Motor neuron (in vitro differentiated cells): ENCODE measurements around the gene TUBGCP6. TPM values are rescaled to one million over a fixed set of nuclear protein-coding genes. Genes with fewer than 3 reads are reported as not detected.

ENCODE experiments used
- ATAC-seq, 8 experiments: fragments of 200-7000 bp; cut with Tn5 transposase; replicated peaks in 6 of 8; 2 replicates each; pipeline ENCODE4 v1.8.0; 2021; ENCODE audit warnings: mild to moderate bottlenecking in 8 of 8, moderate library complexity in 8 of 8
- H3K27ac ChIP-seq, 2 donors: fragments of 250-450 bp; sonication (Bioruptor Pico); 2 replicates each; pipeline ENCODE4 v1.9.0; 2021; ENCODE audit warnings: antibody characterized with exemption in 2 of 2, mild to moderate bottlenecking in 2 of 2, moderate library complexity in 1 of 2
- H3K4me1 ChIP-seq, 2 donors: fragments of 250-450 bp; sonication (Bioruptor Pico); replicated peaks in 1 of 2; 2 replicates each; pipeline ENCODE4 v1.6.1; 2021; ENCODE audit warnings: antibody characterized with exemption in 2 of 2, mild to moderate bottlenecking in 2 of 2, moderate library complexity in 1 of 2
- H3K4me3 ChIP-seq, 5 donors: fragments of 250-450 bp; sonication (Bioruptor Pico); 2 replicates each; pipeline ENCODE4 v1.9.0; 2021; ENCODE audit warnings: antibody characterized with exemption in 5 of 5, mild to moderate bottlenecking in 5 of 5, moderate library complexity in 4 of 5
- WGBS, 10 experiments: fragments of 450-650 bp; shearing (Covaris generic); methylation state at CpG; one replicate each; pipeline ENCODE4 v1.0.0; 2022; 5-methylcytosine and 5-hydroxymethylcytosine counted together
- in situ Hi-C, 9 experiments: fragments of 400-800 bp; cut with MboI; loops; one replicate each; pipeline ENCODE4 v1.15.0; 2021; ENCODE audit warnings: low sequenced_read_pairs in 9 of 9, low pct_unique_long_range_greater_than_20kb in 2 of 9; ENCODE audit not compliant: unreplicated experiment in 9 of 9
- total RNA-seq, 8 experiments: library from RNA; unstranded; fragments of 300-600 nt; gene quantifications; 2 replicates each; pipeline versions ENCODE4 v1.2.3 to v1.2.4, GENCODE V29; 2022

The TUBGCP6 gene
- total RNA-seq, 8 experiments from 2014 or later: 14.4 to 52.6 (median 20.1) TPM

DNA sequence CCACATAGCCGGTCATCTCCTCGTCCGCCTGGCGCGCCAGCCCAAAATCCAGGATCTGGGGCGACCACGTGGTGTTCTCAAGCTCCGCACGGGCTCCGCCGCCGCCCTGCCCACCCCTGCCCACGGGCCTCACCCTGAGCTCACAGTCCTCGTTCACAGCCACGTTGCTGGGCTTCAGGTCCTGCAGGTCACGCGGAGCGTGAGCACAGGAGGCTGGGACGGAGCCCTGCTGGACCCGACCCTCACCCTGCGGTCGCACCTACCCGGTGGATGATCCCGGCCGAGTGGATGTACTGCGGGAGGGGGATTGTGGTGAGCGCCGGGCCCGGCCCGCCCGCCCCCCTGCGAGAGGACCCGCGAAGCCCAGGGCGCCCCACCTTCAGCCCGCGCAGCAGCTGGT lies 22.2 kb upstream of the TUBGCP6 start:
- no peak for ATAC-seq
- in situ Hi-C loops: loop anchor here in 1 of 9 experiments (10.0 kb wide), 1 partner anchor 58 kb away; the partner anchor contains the start of gene DENND6B
- WGBS, 10 experiments: 70 to 100% (median 80%) methylated on average over 2 to 3 of the region's 37 CpGs; no CpG with 5 or more reads in 7 of the 10 experiments
- Histone ChIP-seq H3K4me3 (peak overlapping the region in 4 of 5 donors; percentile 19 to 74 (median 25)), H3K27ac (peak overlapping the region in 1 of 2 donors; percentile 62), H3K4me1 (peaks cover 46 to 54% of the 10 kb centered on the region in 2 donors)

DNA sequence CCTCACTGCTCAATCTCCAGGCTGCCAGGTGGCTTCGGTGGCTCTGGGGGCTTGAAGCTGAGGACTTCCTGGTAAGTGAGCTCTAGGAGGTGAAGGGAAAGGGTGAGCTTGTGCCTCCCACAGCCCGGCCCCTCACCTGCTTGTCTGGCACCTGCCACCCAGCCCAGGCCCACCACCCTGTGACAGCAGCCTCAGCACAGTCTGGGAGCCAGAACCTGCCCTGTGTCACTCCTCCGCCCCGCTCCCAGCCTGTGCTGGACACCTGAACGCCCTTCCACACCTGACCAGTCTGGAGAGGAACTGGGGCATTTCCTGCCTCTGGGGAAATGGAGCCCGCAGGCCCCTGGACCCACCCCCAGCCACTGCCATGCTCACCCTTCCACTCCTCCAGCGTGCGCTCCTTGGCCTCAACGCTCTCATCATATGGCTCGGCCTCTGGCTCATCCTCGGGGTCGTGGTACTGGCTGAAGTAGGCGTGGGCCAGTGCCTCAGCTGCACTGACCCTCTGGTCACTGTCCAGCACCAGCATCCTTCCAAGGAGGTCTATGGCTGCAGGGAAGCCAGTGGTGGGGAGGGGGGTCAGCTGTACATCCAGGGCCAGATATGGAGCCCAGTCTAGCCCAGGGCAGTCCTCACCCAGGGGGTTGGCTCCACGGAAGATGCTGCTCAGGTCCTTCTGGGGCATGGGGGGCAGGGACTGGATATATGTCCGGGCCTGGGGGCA lies 20.3 kb upstream of the TUBGCP6 start:
- 40 to 100% (median 48%) methylated on average over 1 to 5 of the region's 15 CpGs; no CpG with 5 or more reads in 5 of the 10 experiments for WGBS, 10 experiments
- no peak overlapping the region for H3K27ac ChIP-seq
- peaks cover 47% of the 10 kb centered on the region in 2 donors for H3K4me1 ChIP-seq

DNA sequence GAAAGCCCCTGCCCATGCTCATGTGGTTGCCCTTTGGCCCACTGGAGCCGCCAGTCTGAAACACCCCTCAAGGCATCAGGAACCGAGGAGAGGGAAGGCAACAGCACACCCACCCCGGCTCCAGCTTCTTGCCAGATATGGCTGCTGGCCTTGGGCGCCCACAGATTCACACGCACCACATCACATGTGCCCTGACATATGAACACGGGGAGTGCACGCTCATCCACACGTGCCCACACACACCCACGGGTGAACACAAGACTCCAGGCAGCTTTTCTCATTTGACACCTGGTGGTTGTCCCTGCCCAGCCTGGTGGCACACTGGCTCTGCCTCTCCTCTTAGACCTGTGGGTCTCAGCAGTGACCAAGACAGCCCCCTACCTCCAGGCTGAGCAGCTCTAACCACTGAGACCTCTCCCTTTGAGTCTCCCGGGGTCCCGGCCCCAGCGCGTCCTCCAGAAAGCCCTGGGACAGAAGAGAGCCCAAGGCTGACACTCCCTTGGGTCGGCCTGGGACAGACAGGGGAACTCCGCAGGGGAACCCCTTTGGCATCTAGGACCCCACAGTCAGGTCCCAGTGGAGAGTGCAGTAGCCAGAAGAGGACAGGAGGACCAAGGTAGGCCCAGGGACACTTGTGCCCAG lies 19.4 kb upstream of the TUBGCP6 start:
- peaks cover 48 to 49% of the 10 kb centered on the region in 2 donors for H3K4me1 ChIP-seq
- in situ Hi-C loops: loop anchor here in 1 of 9 experiments (10.0 kb wide), 1 partner anchor 61 kb away; the partner anchor contains the start of gene DENND6B
- ATAC-seq: no peak
- H3K27ac ChIP-seq: no peak overlapping the region
- 80 to 91% (median 83%) methylated on average over 1 to 8 of the region's 15 CpGs; no CpG with 5 or more reads in 6 of the 10 experiments for WGBS, 10 experiments
- H3K4me3 ChIP-seq: no peak overlapping the region

More for the DNA sequence above, 20.3 kb upstream of the TUBGCP6 start:
- no peak overlapping the region for H3K4me3 ChIP-seq
- no peak for ATAC-seq
- in situ Hi-C loops: loop anchor here in 1 of 9 experiments (10.0 kb wide), 1 partner anchor 60 kb away; the partner anchor contains the start of gene DENND6B

DNA sequence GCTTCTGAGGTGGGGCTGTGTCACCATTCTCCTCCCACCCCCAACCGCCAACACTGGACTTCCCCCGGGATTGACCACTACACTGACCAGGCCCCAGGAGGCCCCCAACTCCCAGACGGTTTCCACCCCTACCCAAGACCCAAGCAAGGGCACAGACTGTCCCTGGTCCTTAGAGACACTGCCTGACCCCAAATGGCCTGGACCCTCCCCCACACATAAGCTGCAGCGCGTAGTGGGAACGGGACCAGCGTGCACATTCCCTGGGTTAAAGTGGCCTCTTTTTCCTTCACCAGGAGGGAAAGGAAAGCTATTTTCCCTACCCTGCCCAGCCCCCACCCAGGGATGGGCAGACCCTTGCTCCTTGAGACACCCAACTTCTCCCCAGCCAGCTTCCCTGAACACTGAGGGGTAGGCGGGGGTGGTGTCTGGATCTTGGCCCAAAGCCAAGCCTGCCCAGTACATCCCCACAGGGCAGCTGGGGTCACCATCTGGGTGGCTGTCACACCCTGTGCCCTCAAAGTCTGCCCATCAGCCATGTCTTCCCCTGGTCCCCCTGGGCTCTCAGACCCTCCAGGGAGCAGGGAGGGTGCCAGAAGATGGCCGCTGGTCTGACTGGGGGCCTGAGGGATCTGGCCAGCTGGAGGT lies 18.3 kb upstream of the TUBGCP6 start:
- in situ Hi-C loops: loop anchor here in 1 of 9 experiments (10.0 kb wide), 1 partner anchor 62 kb away; the partner anchor contains the start of gene DENND6B
- H3K27ac ChIP-seq: peak overlapping the region in 1 of 2 donors; percentile 10
- WGBS, 10 experiments: 46 to 80% (median 71%) methylated on average over 1 to 4 of the region's 9 CpGs; no CpG with 5 or more reads in 7 of the 10 experiments
- peaks cover 37 to 39% of the 10 kb centered on the region in 2 donors for H3K4me1 ChIP-seq
- no peak overlapping the region for H3K4me3 ChIP-seq
- ATAC-seq: no peak

DNA sequence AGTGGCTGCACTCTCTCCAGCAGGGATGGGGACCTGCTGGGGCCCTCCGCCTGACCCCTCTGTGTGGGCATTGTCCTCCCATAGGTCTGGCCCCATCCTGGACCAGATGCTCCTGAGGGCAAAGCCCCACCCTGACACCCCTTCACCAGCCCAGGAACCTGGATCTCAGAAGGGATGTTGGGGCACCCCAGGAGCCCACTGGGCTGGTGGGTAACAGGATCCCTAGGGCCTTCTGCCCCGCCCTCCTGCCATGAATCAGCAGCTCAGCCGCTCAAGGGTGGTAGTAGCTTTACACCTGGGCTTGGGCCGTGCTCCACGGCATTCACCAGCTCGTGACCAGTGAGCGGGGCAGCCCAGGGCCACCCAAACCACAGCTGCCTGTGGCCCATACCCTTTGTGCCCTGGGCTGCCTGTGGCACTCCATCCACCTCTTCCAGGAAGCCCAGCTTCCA lies 17.7 kb upstream of the TUBGCP6 start:
- Histone ChIP-seq H3K4me3 (peak overlapping the region in 3 of 5 donors; percentile 48 to 63 (median 56)), H3K27ac (peak overlapping the region; percentile 10 to 87), H3K4me1 (peaks cover 34 to 35% of the 10 kb centered on the region in 2 donors)
- in situ Hi-C loops: loop anchor here in 1 of 9 experiments (10.0 kb wide), 1 partner anchor 62 kb away; the partner anchor contains the start of gene DENND6B
- WGBS, 10 experiments: 40 to 67% methylated on average over 1 of the region's 7 CpGs; no CpG with 5 or more reads in 8 of the 10 experiments
- ATAC-seq: no peak

DNA sequence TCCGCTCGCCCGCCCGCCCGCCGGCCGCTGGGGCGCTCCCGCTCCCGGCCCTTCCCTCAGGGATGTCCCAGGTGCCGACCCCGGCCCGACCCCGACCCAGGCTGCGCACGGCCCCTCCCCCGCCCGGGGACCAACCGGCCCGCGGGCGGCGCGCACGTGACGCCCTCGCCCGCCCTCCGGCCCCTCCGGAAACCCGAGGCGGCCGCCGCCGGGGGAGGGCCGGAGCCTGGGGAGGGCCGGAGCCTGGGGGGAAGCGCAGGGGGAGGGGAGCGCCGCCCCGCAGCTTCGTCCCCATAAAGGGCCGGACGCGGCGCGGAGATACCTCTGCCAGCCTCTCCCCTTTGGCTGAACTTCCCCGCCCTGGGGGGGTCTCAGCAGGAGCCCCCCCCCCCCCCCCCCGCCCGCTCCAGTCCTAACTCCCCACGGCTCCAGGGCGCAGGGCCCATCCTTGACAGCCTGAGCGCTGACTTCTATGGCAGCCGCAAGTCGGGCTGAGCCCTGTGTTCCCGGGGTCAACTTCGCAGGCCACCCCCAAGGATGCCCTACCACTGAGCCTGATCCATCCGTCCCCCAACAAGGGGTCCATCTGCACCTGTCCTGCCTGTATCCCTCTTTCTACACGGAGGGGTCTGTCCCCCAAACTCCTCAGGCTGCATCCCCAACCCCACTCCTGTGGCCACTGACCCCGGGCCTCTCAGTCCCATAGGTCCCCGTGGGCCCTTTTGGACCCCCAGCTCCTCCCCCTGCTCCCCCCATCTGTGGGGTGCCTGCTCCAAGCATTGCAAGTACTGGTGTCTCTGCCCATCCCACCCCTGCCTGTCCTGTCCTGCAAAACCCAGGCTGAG lies 17.0 kb upstream of the TUBGCP6 start, which contains the start of gene MAPK12:
MAPK12 (minus strand) TSS at position 69 of the 845 bp plus-strand sequence. CDS start 174 bp downstream, outside the sequence.
- Histone ChIP-seq H3K27ac (peak within 1 kb of the TSS; percentile 83 to 87), H3K4me1 (peaks cover 28 to 30% of the 10 kb centered on the region in 2 donors), H3K4me3 (peak within 1 kb of the TSS; percentile 48 to 63 (median 56))
- ATAC-seq: peak; percentile 25 to 80 (median 66)
- in situ Hi-C loops: loop anchor here in 1 of 9 experiments (10.0 kb wide), 1 partner anchor 63 kb away; the partner anchor contains the start of gene DENND6B
- WGBS, 10 experiments: no CpG with 5 or more reads among the region's 61 CpGs

DNA sequence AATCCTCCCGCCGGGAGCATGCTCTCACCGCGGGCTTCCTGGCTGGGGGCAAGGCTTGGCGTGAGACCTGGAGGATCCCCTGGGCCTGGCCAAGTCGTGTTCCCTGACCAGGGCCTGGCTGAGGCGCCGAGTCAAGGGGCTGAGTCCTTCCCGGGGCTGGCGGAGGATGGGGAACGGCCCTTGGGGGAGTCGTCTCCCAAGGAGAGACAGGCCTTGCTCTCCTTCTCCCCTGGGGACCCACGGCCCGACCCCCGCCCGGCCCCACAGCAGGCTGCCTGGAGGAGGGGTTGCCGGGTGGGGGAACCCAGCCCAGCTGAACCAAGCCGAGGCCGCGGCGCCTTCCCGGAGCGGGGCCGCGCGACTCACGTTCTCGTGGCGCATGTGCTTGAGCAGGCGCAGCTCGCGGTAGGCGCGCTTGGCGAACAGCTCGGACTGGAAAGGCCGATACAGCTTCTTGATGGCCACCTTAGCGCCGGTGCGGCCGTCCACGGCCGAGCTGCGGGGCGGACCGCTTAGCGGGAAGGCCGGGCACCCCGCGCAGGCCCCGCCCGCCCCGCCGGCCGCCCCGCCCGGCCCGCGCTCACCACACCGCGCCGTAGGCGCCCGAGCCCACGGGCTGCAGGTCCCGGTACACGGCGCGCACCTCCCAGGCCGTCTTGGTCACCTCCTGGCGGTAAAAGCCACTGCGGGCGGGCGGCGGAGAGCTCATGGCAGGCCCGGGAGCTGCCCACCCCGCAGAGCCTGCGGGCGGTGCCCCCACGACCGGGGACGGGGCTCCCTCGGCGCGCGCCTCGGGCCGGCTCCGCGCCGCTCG lies 16.2 kb upstream of the TUBGCP6 start:
- 0% methylated on average over 1 of the region's 92 CpGs; no CpG with 5 or more reads in 9 of the 10 experiments for WGBS, 10 experiments
- Histone ChIP-seq H3K4me1 (peaks cover 26 to 29% of the 10 kb centered on the region in 2 donors), H3K27ac (peak overlapping the region; percentile 83 to 87), H3K4me3 (peak overlapping the region; percentile 48 to 63 (median 56))
- in situ Hi-C loops: loop anchor here in 1 of 9 experiments (10.0 kb wide), 1 partner anchor 64 kb away; the partner anchor contains the start of gene DENND6B
- ATAC-seq: peak; percentile 40 to 80 (median 60)

DNA sequence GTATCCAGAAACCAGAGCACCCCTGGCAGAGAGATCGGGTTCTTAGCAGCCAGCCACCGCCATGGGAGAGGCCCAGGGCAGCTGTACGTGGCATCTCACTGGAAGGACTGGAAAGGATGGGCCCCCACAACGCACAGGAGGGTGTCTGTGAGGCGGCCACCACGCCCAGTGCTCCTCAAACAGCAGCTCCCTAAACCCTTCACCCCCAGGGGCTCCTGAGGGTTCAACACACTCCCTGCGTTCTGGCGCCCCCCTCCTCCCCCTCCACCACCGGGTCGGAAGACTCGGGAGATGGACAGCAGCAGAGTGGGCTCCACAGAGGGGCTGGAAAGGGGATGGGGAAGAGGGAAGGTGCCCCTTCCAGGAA lies 15.6 kb upstream of the TUBGCP6 start:
- in situ Hi-C loops: loop anchor here in 1 of 9 experiments (10.0 kb wide), 1 partner anchor 64 kb away; the partner anchor contains the start of gene DENND6B

DNA sequence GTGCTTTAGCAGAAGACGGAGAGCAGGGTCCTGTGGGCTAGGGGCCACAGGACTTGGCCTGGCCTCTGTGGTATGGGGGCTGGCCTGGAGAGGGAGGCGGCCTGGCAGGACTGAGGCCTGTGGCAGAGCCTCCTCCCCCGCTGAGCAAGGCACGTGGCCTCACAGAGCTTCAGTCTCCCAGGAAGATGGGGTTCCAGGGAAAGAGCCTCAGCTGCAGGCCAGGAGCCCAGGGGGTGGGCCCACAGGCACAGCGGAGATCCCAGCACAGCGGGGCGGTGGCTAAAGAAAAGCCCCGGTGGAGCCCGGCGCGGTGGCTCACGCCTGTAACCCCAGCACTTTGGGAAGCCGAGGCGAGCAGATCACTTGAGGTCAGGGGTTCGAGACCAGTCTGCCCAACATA lies 14.5 kb upstream of the TUBGCP6 start:
- WGBS, 10 experiments: 100% methylated on average over 2 to 10 of the region's 15 CpGs; no CpG with 5 or more reads in 6 of the 10 experiments
- Histone ChIP-seq H3K4me3 (no peak overlapping the region), H3K27ac (no peak overlapping the region), H3K4me1 (peaks cover 26 to 29% of the 10 kb centered on the region in 2 donors)
- in situ Hi-C loops: no loop called here
- no peak for ATAC-seq

More for the DNA sequence above, 15.6 kb upstream of the TUBGCP6 start:
- ATAC-seq: peak in 3 of 8 experiments; percentile 4 to 8 (median 5)
- Histone ChIP-seq H3K4me1 (peaks cover 26 to 29% of the 10 kb centered on the region in 2 donors), H3K27ac (peak overlapping the region; percentile 83 to 87), H3K4me3 (peak overlapping the region; percentile 48 to 63 (median 56))
- WGBS, 10 experiments: 40% methylated on average over 1 of the region's 11 CpGs; no CpG with 5 or more reads in 9 of the 10 experiments

DNA sequence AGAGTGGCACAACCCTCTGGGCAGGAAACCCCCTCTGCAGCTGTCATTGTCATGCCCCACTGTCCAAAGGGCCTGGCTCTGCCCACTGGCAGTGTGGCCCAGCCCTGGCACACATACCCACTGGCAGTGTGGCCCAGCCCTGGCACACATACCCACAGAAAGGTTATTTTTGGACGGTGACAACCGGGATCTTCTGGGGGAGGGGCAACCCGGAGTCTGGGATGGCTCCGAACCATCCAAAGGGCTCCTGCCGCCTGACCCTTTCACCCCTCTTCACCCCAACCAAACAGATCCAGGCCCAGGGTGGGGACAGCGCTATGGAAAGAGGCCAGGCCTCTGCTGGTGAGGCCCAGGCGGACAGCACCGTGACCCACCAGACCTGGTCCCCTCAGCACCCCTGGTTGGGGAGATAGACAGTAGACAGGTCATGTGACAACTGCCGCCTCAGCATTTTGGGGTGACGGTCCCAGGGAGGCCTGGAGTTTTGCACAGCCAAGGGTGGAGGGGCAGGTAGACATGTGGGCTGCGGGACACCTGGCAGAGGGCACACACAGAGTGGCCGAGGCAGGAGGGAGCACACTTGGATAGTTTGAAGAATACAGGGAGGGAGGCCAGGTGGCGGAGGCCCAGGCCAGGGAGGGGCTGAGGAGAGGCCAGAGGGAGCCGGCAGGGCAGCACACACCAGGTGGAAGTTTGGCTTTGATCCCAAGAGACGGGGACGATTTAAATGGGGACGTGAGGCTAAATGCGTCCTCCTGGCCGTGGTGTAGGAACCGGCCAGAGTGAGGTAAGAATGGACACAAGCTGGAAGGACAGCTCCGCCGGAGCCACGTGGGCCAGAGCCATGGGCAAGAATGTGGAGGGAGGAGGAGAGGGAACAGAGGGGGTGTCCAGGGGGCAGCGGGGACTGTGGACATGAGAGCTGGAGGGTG lies 13.8 kb upstream of the TUBGCP6 start:
- no peak for ATAC-seq
- in situ Hi-C loops: no loop called here
- WGBS, 10 experiments: 20 to 100% (median 83%) methylated on average over 1 to 15 of the region's 24 CpGs; no CpG with 5 or more reads in 4 of the 10 experiments
- Histone ChIP-seq H3K4me3 (no peak overlapping the region), H3K4me1 (peaks cover 26 to 29% of the 10 kb centered on the region in 2 donors), H3K27ac (no peak overlapping the region)
